SK-N-SH (cell line): ENCODE results near the gene TTC28. TPM values are rescaled to one million over a fixed set of nuclear protein-coding genes. Genes with fewer than 3 reads are reported as not detected.

ENCODE experiments used
- CTCF ChIA-PET: fragments of 300-600, 350-600 bp; formaldehyde crosslinking; extraction: SDS; loops from one replicate; lab custom pipeline; 2021; lab: Yijun Ruan, JAX
- POLR2A ChIA-PET: fragments of 350-600 bp; sonication (Branson Sonifier 250); formaldehyde crosslinking; extraction: SDS; loops from one replicate; lab custom pipeline; 2020; ENCODE audit warnings: antibody characterized with exemption, inconsistent platforms; lab: Yijun Ruan, JAX
- DNase-seq: peaks from one replicate; pipeline ENCODE4 v3.0.0; 2012
- H2AFZ ChIP-seq: fragments of 200-600 bp; sonication (generic); 2 replicates; pipeline ENCODE4 v1.8.1; 2016; ENCODE audit warnings: antibody characterized with exemption, mild to moderate bottlenecking, low read depth
- H3F3A ChIP-seq: fragments of 200-600 bp; sonication (generic); replicated peaks from 2 replicates; pipeline ENCODE3; 2016; ENCODE audit warnings: antibody characterized with exemption, mild to moderate bottlenecking; ENCODE audit not compliant: insufficient read depth
- H3K27ac ChIP-seq, 2 experiments: fragments of 200-500 bp in 1 of 2; fragments of 200-600 bp in 1 of 2; sonication (Bioruptor generic) in 1 of 2; sonication (generic), shearing (Covaris generic) in 1 of 2; 2 replicates each; pipeline versions ENCODE4 v1.5.1 to v1.6.1; 2014 to 2016; ENCODE audit warnings: low read depth in 2 of 2, inconsistent platforms in 1 of 2, low read length in 1 of 2, mild to moderate bottlenecking in 1 of 2, mixed read lengths in 1 of 2
- H3K27me3 ChIP-seq: fragments of 200-600 bp; sonication (generic), shearing (Covaris generic); 2 replicates; pipeline ENCODE4 v1.6.1; 2016; ENCODE audit warnings: mixed run types; ENCODE audit not compliant: insufficient read depth
- H3K36me3 ChIP-seq, 2 experiments: fragments of 200-500 bp in 1 of 2; fragments of 200-600 bp in 1 of 2; sonication (Bioruptor generic) in 1 of 2; sonication (generic) in 1 of 2; replicated peaks in 1 of 2; 2 replicates each; pipeline versions ENCODE3 to v1.5.1; 2014 to 2016; ENCODE audit warnings: low read length in 1 of 2, mild to moderate bottlenecking in 1 of 2; ENCODE audit not compliant: insufficient read depth in 2 of 2, control insufficient read depth in 1 of 2
- H3K4me1 ChIP-seq, 2 experiments: fragments of 200-500 bp in 1 of 2; fragments of 200-600 bp in 1 of 2; sonication (Bioruptor generic) in 1 of 2; sonication (generic), shearing (Covaris generic) in 1 of 2; 2 replicates each; pipeline versions ENCODE4 v1.5.1 to v1.6.1; 2014 to 2016; ENCODE audit warnings: low read depth in 1 of 2, low read length in 1 of 2, mixed run types in 1 of 2; ENCODE audit not compliant: insufficient read depth in 2 of 2, control insufficient read depth in 1 of 2
- H3K4me2 ChIP-seq: fragments of 200-600 bp; sonication (generic), shearing (Covaris generic); 2 replicates; pipeline ENCODE4 v1.6.1; 2017; ENCODE audit warnings: mixed run types
- H3K4me3 ChIP-seq, 2 experiments: fragments of 200-500 bp in 1 of 2; fragments of 200-600 bp in 1 of 2; sonication (Bioruptor generic) in 1 of 2; sonication (generic), shearing (Covaris generic) in 1 of 2; 2 replicates each; pipeline versions ENCODE4 v1.5.1 to v1.8.1; 2014 to 2016; ENCODE audit warnings: low read depth in 2 of 2, inconsistent platforms in 1 of 2, low read length in 1 of 2, mild to moderate bottlenecking in 1 of 2, mixed read lengths in 1 of 2, moderate library complexity in 1 of 2
- H3K79me2 ChIP-seq: fragments of 200-600 bp; sonication (generic); 2 replicates; pipeline ENCODE4 v1.8.1; 2017; ENCODE audit warnings: mild to moderate bottlenecking; ENCODE audit not compliant: insufficient read depth
- H3K9ac ChIP-seq: fragments of 200-600 bp; sonication (generic); 2 replicates; pipeline ENCODE4 v1.6.1; 2017; ENCODE audit warnings: mixed run types
- H3K9me2 ChIP-seq: fragments of 200-600 bp; sonication (generic); 2 replicates; pipeline ENCODE4 v1.6.1; 2017; ENCODE audit warnings: mixed run types
- H3K9me3 ChIP-seq: fragments of 200-600 bp; sonication (generic); 2 replicates; pipeline ENCODE4 v1.6.1; 2017; ENCODE audit warnings: mixed run types, mild to moderate bottlenecking, moderate library complexity
- H4K20me1 ChIP-seq: fragments of 200-600 bp; sonication (generic); 2 replicates; pipeline ENCODE4 v1.6.1; 2017; ENCODE audit warnings: mild to moderate bottlenecking, mixed run types; ENCODE audit not compliant: insufficient read depth
- CHD2 ChIP-seq: fragments of 150-350 bp; IDR thresholded peaks from 2 replicates; pipeline ENCODE4 v1.6.1; 2018; ENCODE audit warnings: low read length; ENCODE audit not compliant: partially characterized antibody
- ELF1 ChIP-seq: IDR thresholded peaks from 2 replicates; pipeline ENCODE4 v1.4.0; 2012
- FOSL2 ChIP-seq: IDR thresholded peaks from 2 replicates; pipeline ENCODE4 v1.4.0; 2012; ENCODE audit warnings: low read depth, mild to moderate bottlenecking, moderate library complexity, borderline replicate concordance
- FOXJ3 ChIP-seq: sonication (generic); formaldehyde crosslinking; IDR thresholded peaks from 2 replicates; pipeline ENCODE4 v1.5.1; 2020; ENCODE audit warnings: mild to moderate bottlenecking, missing genetic modification reagents
- GABPA ChIP-seq: IDR thresholded peaks from 2 replicates; pipeline ENCODE4 v1.4.0; 2012; ENCODE audit warnings: low read depth, mild to moderate bottlenecking
- JUND ChIP-seq: IDR thresholded peaks from 2 replicates; pipeline ENCODE4 v1.4.0; 2012
- MEF2A ChIP-seq: IDR thresholded peaks from 2 replicates; pipeline ENCODE4 v1.4.0; 2012; ENCODE audit warnings: low read depth, borderline replicate concordance
- NFIC ChIP-seq: IDR thresholded peaks from 2 replicates; pipeline ENCODE4 v1.4.0; 2012; ENCODE audit warnings: borderline replicate concordance
- POLR2AphosphoS5 ChIP-seq: IDR thresholded peaks from 2 replicates; pipeline ENCODE4 v1.6.1; 2012; ENCODE audit warnings: low read depth, low read length
- RAD21 ChIP-seq: IDR thresholded peaks from 2 replicates; pipeline ENCODE4 v1.6.1; 2012; ENCODE audit warnings: mild to moderate bottlenecking, low read length
- TCF12 ChIP-seq: IDR thresholded peaks from 2 replicates; pipeline ENCODE4 v1.4.0; 2012
- YY1 ChIP-seq: IDR thresholded peaks from 2 replicates; pipeline ENCODE4 v1.4.0; 2012; ENCODE audit warnings: low read depth, mild to moderate bottlenecking
- WGBS: methylation state at CpG from one replicate; pipeline ENCODE4 v1.1.6; 2017; ENCODE audit warnings: low lambda C conversion rate; 5-methylcytosine and 5-hydroxymethylcytosine counted together
- polyA plus RNA-seq, 3 experiments: library from polyadenylated mRNA; depleted of rRNA; stranded (reverse); fragments of >200 nt; gene quantifications; 2 replicates each; pipeline ENCODE4 v1.2.3, GENCODE V29; 2012
- TF ChIP-seq, protein P1 (sequence below): fragments of 200-600 bp; sonication (generic); IDR thresholded peaks from 2 replicates; pipeline ENCODE4 v1.6.1; 2017; ENCODE audit warnings: antibody characterized with exemption, mild to moderate bottlenecking, moderate library complexity
- TF ChIP-seq, protein P2 (sequence below): IDR thresholded peaks from 2 replicates; pipeline ENCODE4 v1.4.0; 2012; ENCODE audit warnings: low read depth
- TF ChIP-seq, protein P3 (sequence below): IDR thresholded peaks from 2 replicates; pipeline ENCODE4; 2012
- TF ChIP-seq, protein P4 (sequence below): IDR thresholded peaks from 2 replicates; pipeline ENCODE4 v1.4.0; 2012; ENCODE audit warnings: low read depth, borderline replicate concordance

The TTC28 gene
- polyA plus RNA-seq, 1 of the 3 experiments (the other 2 are of a cell fraction), result 5.9 TPM

DNA sequence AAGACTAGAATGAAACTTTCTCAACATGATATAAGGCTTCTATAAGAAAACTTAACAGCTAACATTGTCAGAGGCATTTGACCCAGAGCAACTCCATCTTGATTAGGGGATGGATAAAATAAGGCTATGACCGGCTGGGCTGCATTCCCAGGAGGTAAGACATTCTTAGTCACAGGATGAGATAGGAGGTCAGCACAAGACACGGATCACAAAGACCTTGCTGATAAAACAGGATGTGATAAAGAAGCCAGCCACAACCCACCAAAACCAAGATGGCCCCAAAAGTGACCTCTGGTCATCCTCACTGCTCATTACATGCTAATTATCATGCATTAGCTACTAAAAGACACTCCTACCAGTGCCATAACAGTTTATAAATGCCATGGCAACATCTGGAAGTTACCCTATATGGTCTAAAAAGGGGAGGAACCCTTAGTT, 135.2 kb downstream of the TTC28 start:
- Histone ChIP-seq H3K4me2 (no peak overlapping the region), H3F3A (peaks cover 23% of the 10 kb centered on the region), H3K9me2 (no peaks in the 10 kb centered on the region), H3K36me3 (peaks cover 0 to 14% of the 10 kb centered on the region in 2 experiments), H3K4me3 (no peak overlapping the region), H3K4me1 (peaks cover 7 to 17% of the 10 kb centered on the region in 2 experiments), H3K79me2 (peaks cover 32% of the 10 kb centered on the region; the same call in 1 of the 2 replicates), H2AFZ (no peak overlapping the region), H3K9me3 (peaks cover 10% of the 10 kb centered on the region; the same call in 1 of the 2 replicates), H3K27ac (0 out of 4 replicates have a peak overlapping the region, but pooled peaks of 1 of the 2 experiments have one; percentile 3), H3K9ac (no peak overlapping the region), H3K27me3 (no peaks in the 10 kb centered on the region)
- DNase-seq, result no peak
- POLR2A ChIA-PET, result no interaction called here
- CTCF ChIA-PET, result no interaction called here
- WGBS, result 18% methylated on average over 2 of the region's 2 CpGs
- 0 out of 2 replicates have a peak, but pooled peaks have one; percentile 21 for TF ChIP-seq JUND
- no peak for TF ChIP-seq FOXJ3 (CRISPR knock-in tag)
- no peak for TF ChIP-seq ELF1
- TF ChIP-seq, protein P1, sequence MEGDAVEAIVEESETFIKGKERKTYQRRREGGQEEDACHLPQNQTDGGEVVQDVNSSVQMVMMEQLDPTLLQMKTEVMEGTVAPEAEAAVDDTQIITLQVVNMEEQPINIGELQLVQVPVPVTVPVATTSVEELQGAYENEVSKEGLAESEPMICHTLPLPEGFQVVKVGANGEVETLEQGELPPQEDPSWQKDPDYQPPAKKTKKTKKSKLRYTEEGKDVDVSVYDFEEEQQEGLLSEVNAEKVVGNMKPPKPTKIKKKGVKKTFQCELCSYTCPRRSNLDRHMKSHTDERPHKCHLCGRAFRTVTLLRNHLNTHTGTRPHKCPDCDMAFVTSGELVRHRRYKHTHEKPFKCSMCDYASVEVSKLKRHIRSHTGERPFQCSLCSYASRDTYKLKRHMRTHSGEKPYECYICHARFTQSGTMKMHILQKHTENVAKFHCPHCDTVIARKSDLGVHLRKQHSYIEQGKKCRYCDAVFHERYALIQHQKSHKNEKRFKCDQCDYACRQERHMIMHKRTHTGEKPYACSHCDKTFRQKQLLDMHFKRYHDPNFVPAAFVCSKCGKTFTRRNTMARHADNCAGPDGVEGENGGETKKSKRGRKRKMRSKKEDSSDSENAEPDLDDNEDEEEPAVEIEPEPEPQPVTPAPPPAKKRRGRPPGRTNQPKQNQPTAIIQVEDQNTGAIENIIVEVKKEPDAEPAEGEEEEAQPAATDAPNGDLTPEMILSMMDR, result no peak
- no peak for TF ChIP-seq NFIC
- TF ChIP-seq, protein P2, sequence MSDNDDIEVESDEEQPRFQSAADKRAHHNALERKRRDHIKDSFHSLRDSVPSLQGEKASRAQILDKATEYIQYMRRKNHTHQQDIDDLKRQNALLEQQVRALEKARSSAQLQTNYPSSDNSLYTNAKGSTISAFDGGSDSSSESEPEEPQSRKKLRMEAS, result no peak
- TF ChIP-seq GABPA, result no peak
- TF ChIP-seq, protein P3, sequence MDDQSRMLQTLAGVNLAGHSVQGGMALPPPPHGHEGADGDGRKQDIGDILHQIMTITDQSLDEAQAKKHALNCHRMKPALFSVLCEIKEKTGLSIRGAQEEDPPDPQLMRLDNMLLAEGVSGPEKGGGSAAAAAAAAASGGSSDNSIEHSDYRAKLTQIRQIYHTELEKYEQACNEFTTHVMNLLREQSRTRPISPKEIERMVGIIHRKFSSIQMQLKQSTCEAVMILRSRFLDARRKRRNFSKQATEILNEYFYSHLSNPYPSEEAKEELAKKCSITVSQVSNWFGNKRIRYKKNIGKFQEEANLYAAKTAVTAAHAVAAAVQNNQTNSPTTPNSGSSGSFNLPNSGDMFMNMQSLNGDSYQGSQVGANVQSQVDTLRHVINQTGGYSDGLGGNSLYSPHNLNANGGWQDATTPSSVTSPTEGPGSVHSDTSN, result no peak
- TF ChIP-seq MEF2A, result no peak
- TF ChIP-seq, protein P4, sequence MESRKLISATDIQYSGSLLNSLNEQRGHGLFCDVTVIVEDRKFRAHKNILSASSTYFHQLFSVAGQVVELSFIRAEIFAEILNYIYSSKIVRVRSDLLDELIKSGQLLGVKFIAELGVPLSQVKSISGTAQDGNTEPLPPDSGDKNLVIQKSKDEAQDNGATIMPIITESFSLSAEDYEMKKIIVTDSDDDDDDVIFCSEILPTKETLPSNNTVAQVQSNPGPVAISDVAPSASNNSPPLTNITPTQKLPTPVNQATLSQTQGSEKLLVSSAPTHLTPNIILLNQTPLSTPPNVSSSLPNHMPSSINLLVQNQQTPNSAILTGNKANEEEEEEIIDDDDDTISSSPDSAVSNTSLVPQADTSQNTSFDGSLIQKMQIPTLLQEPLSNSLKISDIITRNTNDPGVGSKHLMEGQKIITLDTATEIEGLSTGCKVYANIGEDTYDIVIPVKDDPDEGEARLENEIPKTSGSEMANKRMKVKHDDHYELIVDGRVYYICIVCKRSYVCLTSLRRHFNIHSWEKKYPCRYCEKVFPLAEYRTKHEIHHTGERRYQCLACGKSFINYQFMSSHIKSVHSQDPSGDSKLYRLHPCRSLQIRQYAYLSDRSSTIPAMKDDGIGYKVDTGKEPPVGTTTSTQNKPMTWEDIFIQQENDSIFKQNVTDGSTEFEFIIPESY, result no peak
- no peak for TF ChIP-seq POLR2AphosphoS5
- peak; percentile 10; the same call in 1 of the 2 replicates for TF ChIP-seq TCF12
- TF ChIP-seq, all 33 proteins: peak for 2
- no peaks in the 10 kb centered on the region for H4K20me1 ChIP-seq

DNA sequence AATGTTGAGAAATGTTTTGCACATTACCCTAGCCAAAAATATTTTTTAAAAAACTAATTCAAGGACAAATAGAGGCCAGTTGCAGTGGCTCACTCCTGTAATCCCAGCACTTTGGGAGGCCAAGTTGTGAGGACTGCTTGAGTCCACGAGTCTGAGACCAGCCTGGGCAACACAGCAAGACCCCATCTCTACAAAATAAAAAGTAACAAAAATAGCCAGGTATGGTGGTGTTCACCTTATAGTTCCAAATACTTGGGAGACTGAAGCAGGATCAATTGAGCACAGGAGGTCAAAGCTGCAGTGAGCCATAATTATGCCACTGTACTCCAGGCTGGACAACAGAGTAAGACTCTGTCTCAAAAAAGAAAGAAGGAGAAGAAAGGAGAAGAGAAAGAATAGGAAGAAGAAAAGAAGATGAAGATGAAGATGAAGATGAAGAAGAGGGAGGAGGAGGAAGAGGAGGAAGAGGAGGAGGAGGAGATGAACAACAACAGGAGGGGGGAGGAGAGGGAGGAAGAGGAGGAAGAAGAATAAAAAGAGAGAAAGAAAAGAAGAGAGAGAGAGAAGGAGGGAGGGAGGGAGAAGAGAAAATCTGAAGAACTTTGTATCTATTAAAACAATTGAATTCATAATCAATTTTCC, 136.5 kb downstream of the TTC28 start:
- Histone ChIP-seq H4K20me1 (no peaks in the 10 kb centered on the region), H3K27me3 (no peaks in the 10 kb centered on the region), H3K79me2 (peaks cover 32% of the 10 kb centered on the region; the same call in 1 of the 2 replicates), H3K4me3 (no peak overlapping the region), H3K36me3 (peaks cover 0 to 14% of the 10 kb centered on the region in 2 experiments), H2AFZ (no peak overlapping the region), H3K27ac (no peak overlapping the region), H3K9ac (no peak overlapping the region), H3K9me3 (peaks cover 10% of the 10 kb centered on the region; the same call in 1 of the 2 replicates), H3K9me2 (no peaks in the 10 kb centered on the region)
- ChIA-PET CTCF (no interaction called here), POLR2A (no interaction called here)
- no peak for DNase-seq
- TF ChIP-seq RAD21 (no peak), FOSL2 (no peak), TCF12 (no peak), POLR2AphosphoS5 (no peak), YY1 (no peak), CHD2 (no peak)
- TF ChIP-seq, protein P2, result no peak
- TF ChIP-seq, all 33 proteins: peak for 0
- Histone ChIP-seq H3F3A (peaks cover 22% of the 10 kb centered on the region), H3K4me1 (peaks cover 9 to 15% of the 10 kb centered on the region in 2 experiments), H3K4me2 (no peak overlapping the region)
- WGBS, result 73% methylated on average over 1 of the region's 1 CpG
